ENCODE measurements around the gene BIRC2.

DNA sequence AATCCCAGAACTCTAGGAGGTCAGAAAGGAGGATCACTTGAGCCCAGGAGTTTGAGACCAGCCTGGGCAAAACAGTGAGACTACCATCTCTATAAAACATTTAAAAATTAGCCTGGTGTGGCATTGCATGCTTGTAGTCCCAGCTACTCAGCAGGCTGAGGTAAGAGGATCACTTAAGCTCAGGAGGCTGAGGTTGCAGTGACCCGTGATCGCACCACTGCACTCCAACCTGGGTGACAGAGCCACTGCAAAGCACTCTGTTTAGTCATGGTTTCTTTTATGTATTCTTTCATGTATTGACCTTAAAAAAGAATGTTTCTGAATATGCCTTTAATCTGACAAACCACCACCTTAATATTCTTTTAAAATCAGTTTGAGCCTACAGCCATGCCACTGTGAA lies 52.2 kb downstream of the BIRC2 start:
- TF ChIP-seq POLR2A (IDR thresholded peaks at IDR 0.05; ENCODE audit: low read length) (no peak), JUN (IDR thresholded peaks at IDR 0.05) (no peak), FOXS1 (CRISPR knock-in tag; IDR thresholded peaks at IDR 0.05) (no peak), TP53 (CRISPR knock-in tag; IDR thresholded peaks at IDR 0.05) (no peak), RFX5 (IDR thresholded peaks at IDR 0.05) (no peak), CHD2 (IDR thresholded peaks at IDR 0.05; ENCODE audit: low read length, partially characterized antibody) (no peak), FOSL2 (IDR thresholded peaks at IDR 0.05) (no peak), FOSL2 (CRISPR knock-in tag; IDR thresholded peaks at IDR 0.05) (no peak)
- TF ChIP-seq, protein P1, sequence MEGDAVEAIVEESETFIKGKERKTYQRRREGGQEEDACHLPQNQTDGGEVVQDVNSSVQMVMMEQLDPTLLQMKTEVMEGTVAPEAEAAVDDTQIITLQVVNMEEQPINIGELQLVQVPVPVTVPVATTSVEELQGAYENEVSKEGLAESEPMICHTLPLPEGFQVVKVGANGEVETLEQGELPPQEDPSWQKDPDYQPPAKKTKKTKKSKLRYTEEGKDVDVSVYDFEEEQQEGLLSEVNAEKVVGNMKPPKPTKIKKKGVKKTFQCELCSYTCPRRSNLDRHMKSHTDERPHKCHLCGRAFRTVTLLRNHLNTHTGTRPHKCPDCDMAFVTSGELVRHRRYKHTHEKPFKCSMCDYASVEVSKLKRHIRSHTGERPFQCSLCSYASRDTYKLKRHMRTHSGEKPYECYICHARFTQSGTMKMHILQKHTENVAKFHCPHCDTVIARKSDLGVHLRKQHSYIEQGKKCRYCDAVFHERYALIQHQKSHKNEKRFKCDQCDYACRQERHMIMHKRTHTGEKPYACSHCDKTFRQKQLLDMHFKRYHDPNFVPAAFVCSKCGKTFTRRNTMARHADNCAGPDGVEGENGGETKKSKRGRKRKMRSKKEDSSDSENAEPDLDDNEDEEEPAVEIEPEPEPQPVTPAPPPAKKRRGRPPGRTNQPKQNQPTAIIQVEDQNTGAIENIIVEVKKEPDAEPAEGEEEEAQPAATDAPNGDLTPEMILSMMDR (IDR thresholded peaks at IDR 0.05), result no peak
- TF ChIP-seq, protein P2, sequence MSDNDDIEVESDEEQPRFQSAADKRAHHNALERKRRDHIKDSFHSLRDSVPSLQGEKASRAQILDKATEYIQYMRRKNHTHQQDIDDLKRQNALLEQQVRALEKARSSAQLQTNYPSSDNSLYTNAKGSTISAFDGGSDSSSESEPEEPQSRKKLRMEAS (IDR thresholded peaks at IDR 0.05), result no peak
- TF ChIP-seq, protein P3, sequence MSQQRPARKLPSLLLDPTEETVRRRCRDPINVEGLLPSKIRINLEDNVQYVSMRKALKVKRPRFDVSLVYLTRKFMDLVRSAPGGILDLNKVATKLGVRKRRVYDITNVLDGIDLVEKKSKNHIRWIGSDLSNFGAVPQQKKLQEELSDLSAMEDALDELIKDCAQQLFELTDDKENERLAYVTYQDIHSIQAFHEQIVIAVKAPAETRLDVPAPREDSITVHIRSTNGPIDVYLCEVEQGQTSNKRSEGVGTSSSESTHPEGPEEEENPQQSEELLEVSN (IDR thresholded peaks at IDR 0.05; ENCODE audit: borderline replicate concordance, low read depth), result no peak

Measured in A549 (cell line).